ENCODE data around the gene SAMD4B. TPM values are rescaled to one million over a fixed set of nuclear protein-coding genes. Genes with fewer than 3 reads are reported as not detected.

Gene SAMD4B
- total and polyA plus RNA-seq, 9 of the 15 experiments (the other 6 are each of a cell fraction or from before 2014, with no cell fraction given), result 3.4 to 90.5 (median 38.0) TPM

DNA sequence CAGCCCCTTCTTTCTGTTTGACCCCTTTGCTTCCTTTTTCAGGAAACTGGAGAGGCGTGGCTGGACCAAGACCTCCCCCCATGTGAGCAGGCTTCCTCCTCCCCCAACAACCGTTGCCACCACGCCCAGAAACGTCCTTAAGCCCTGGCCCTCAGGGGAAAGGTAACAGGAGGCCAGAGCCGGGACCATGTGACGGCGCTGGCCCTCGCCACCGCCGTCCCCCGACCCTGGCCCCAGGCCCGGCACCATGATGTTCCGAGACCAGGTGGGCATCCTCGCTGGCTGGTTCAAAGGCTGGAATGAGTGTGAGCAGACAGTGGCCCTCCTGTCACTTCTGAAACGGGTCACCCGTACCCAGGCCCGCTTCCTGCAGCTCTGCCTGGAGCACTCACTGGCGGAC is 14.4 kb downstream of the SAMD4B start (continued):
- TF ChIP-seq, protein P1, sequence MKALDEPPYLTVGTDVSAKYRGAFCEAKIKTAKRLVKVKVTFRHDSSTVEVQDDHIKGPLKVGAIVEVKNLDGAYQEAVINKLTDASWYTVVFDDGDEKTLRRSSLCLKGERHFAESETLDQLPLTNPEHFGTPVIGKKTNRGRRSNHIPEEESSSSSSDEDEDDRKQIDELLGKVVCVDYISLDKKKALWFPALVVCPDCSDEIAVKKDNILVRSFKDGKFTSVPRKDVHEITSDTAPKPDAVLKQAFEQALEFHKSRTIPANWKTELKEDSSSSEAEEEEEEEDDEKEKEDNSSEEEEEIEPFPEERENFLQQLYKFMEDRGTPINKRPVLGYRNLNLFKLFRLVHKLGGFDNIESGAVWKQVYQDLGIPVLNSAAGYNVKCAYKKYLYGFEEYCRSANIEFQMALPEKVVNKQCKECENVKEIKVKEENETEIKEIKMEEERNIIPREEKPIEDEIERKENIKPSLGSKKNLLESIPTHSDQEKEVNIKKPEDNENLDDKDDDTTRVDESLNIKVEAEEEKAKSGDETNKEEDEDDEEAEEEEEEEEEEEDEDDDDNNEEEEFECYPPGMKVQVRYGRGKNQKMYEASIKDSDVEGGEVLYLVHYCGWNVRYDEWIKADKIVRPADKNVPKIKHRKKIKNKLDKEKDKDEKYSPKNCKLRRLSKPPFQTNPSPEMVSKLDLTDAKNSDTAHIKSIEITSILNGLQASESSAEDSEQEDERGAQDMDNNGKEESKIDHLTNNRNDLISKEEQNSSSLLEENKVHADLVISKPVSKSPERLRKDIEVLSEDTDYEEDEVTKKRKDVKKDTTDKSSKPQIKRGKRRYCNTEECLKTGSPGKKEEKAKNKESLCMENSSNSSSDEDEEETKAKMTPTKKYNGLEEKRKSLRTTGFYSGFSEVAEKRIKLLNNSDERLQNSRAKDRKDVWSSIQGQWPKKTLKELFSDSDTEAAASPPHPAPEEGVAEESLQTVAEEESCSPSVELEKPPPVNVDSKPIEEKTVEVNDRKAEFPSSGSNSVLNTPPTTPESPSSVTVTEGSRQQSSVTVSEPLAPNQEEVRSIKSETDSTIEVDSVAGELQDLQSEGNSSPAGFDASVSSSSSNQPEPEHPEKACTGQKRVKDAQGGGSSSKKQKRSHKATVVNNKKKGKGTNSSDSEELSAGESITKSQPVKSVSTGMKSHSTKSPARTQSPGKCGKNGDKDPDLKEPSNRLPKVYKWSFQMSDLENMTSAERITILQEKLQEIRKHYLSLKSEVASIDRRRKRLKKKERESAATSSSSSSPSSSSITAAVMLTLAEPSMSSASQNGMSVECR (CRISPR knock-in tag; IDR thresholded peaks at IDR 0.05), result no peak
- TF ChIP-seq CREB1 (IDR thresholded peaks at IDR 0.05) (no peak), CREB1 (CRISPR knock-in tag; IDR thresholded peaks at IDR 0.05) (no peak), HEY1 (CRISPR knock-in tag; IDR thresholded peaks at IDR 0.05; ENCODE audit: borderline replicate concordance) (no peak), ZNF24 (IDR thresholded peaks at IDR 0.05) (no peak), YY1 (IDR thresholded peaks at IDR 0.05; ENCODE audit: borderline replicate concordance in 1 of 3, control insufficient read depth in 1 of 3, extremely low read depth in 1 of 3, insufficient read depth in 3 of 3, insufficient read length in 1 of 3, insufficient replicate concordance in 2 of 3, low read depth in 1 of 3, low read length in 2 of 3) (no peak), ZNF57 (CRISPR knock-in tag; IDR thresholded peaks at IDR 0.05) (no peak), SRSF3 (IDR thresholded peaks at IDR 0.05; ENCODE audit: insufficient read depth, low read length) (no peak)
- TF ChIP-seq, protein P2, sequence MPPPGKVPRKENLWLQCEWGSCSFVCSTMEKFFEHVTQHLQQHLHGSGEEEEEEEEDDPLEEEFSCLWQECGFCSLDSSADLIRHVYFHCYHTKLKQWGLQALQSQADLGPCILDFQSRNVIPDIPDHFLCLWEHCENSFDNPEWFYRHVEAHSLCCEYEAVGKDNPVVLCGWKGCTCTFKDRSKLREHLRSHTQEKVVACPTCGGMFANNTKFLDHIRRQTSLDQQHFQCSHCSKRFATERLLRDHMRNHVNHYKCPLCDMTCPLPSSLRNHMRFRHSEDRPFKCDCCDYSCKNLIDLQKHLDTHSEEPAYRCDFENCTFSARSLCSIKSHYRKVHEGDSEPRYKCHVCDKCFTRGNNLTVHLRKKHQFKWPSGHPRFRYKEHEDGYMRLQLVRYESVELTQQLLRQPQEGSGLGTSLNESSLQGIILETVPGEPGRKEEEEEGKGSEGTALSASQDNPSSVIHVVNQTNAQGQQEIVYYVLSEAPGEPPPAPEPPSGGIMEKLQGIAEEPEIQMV (tag; conservative IDR thresholded peaks at IDR 0.05; ENCODE audit: low read depth), result no peak
- TF ChIP-seq, protein P3, sequence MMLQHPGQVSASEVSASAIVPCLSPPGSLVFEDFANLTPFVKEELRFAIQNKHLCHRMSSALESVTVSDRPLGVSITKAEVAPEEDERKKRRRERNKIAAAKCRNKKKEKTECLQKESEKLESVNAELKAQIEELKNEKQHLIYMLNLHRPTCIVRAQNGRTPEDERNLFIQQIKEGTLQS (IDR thresholded peaks at IDR 0.05), result no peak
- TF ChIP-seq, protein P3 (CRISPR knock-in tag; conservative IDR thresholded peaks at IDR 0.05), result no peak
- TF ChIP-seq, protein P4, sequence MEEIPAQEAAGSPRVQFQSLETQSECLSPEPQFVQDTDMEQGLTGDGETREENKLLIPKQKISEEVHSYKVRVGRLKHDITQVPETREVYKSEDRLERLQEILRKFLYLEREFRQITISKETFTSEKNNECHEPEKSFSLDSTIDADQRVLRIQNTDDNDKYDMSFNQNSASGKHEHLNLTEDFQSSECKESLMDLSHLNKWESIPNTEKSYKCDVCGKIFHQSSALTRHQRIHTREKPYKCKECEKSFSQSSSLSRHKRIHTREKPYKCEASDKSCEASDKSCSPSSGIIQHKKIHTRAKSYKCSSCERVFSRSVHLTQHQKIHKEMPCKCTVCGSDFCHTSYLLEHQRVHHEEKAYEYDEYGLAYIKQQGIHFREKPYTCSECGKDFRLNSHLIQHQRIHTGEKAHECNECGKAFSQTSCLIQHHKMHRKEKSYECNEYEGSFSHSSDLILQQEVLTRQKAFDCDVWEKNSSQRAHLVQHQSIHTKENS (CRISPR knock-in tag; IDR thresholded peaks at IDR 0.05), result no peak
- TF ChIP-seq, protein P5, sequence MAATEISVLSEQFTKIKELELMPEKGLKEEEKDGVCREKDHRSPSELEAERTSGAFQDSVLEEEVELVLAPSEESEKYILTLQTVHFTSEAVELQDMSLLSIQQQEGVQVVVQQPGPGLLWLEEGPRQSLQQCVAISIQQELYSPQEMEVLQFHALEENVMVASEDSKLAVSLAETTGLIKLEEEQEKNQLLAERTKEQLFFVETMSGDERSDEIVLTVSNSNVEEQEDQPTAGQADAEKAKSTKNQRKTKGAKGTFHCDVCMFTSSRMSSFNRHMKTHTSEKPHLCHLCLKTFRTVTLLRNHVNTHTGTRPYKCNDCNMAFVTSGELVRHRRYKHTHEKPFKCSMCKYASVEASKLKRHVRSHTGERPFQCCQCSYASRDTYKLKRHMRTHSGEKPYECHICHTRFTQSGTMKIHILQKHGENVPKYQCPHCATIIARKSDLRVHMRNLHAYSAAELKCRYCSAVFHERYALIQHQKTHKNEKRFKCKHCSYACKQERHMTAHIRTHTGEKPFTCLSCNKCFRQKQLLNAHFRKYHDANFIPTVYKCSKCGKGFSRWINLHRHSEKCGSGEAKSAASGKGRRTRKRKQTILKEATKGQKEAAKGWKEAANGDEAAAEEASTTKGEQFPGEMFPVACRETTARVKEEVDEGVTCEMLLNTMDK (IDR thresholded peaks at IDR 0.05; ENCODE audit: borderline replicate concordance, insufficient read depth, low read depth, low read length, poor library complexity, severe bottlenecking), result no peak
- TF ChIP-seq, protein P6, sequence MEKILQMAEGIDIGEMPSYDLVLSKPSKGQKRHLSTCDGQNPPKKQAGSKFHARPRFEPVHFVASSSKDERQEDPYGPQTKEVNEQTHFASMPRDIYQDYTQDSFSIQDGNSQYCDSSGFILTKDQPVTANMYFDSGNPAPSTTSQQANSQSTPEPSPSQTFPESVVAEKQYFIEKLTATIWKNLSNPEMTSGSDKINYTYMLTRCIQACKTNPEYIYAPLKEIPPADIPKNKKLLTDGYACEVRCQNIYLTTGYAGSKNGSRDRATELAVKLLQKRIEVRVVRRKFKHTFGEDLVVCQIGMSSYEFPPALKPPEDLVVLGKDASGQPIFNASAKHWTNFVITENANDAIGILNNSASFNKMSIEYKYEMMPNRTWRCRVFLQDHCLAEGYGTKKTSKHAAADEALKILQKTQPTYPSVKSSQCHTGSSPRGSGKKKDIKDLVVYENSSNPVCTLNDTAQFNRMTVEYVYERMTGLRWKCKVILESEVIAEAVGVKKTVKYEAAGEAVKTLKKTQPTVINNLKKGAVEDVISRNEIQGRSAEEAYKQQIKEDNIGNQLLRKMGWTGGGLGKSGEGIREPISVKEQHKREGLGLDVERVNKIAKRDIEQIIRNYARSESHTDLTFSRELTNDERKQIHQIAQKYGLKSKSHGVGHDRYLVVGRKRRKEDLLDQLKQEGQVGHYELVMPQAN (IDR thresholded peaks at IDR 0.05; ENCODE audit: borderline replicate concordance), result 0 out of 2 replicates have a peak, but pooled peaks have one; percentile 66

All from K562 (cell line).